ENCODE results near the gene FAM209B.

Gene FAM209B

GRCh38 chr20:56506103-56506502 lies 26.9 kb upstream of the FAM209B start:
- H3K4me3 ChIP-seq (ENCODE audit: low read depth, low read length) = no peak overlapping the region
- TF ChIP-seq CTCF (IDR thresholded peaks at IDR 0.05; ENCODE audit: insufficient read depth, low read depth, low read length, missing control alignments) = no peak
- DNase-seq (ENCODE audit: low read depth) = no peak

GRCh38 chr20:56511926-56512325 lies 21.1 kb upstream of the FAM209B start:
- DNase-seq (ENCODE audit: low read depth) = no peak
- H3K4me3 ChIP-seq (ENCODE audit: low read depth, low read length) = no peak overlapping the region
- TF ChIP-seq CTCF (IDR thresholded peaks at IDR 0.05; ENCODE audit: insufficient read depth, low read depth, low read length, missing control alignments) = no peak

- no peak for DNase-seq (ENCODE audit: low read depth)
- H3K4me3 ChIP-seq (ENCODE audit: low read depth, low read length) = no peak overlapping the region
- no peak for TF ChIP-seq CTCF (IDR thresholded peaks at IDR 0.05; ENCODE audit: insufficient read depth, low read depth, low read length, missing control alignments)
Observed at GRCh38 chr20:56513161-56514150, 19.6 kb upstream of the FAM209B start.

- DNase-seq (ENCODE audit: low read depth) = no peak
- no peak overlapping the region for H3K4me3 ChIP-seq (ENCODE audit: low read depth, low read length)
- TF ChIP-seq CTCF (IDR thresholded peaks at IDR 0.05; ENCODE audit: insufficient read depth, low read depth, low read length, missing control alignments) = no peak
Observed at GRCh38 chr20:56516631-56517030, 16.4 kb upstream of the FAM209B start.

GRCh38 chr20:56517211-56517610 lies 15.8 kb upstream of the FAM209B start:
- DNase-seq (ENCODE audit: low read depth) = no peak
- H3K4me3 ChIP-seq (ENCODE audit: low read depth, low read length) = no peak overlapping the region
- TF ChIP-seq CTCF (IDR thresholded peaks at IDR 0.05; ENCODE audit: insufficient read depth, low read depth, low read length, missing control alignments) = no peak

GRCh38 chr20:56517641-56518040 lies 15.4 kb upstream of the FAM209B start:
- TF ChIP-seq CTCF (IDR thresholded peaks at IDR 0.05; ENCODE audit: insufficient read depth, low read depth, low read length, missing control alignments) = no peak
- H3K4me3 ChIP-seq (ENCODE audit: low read depth, low read length) = no peak overlapping the region
- no peak for DNase-seq (ENCODE audit: low read depth)
